ENCODE measurements around the gene GLYAT.

DNA sequence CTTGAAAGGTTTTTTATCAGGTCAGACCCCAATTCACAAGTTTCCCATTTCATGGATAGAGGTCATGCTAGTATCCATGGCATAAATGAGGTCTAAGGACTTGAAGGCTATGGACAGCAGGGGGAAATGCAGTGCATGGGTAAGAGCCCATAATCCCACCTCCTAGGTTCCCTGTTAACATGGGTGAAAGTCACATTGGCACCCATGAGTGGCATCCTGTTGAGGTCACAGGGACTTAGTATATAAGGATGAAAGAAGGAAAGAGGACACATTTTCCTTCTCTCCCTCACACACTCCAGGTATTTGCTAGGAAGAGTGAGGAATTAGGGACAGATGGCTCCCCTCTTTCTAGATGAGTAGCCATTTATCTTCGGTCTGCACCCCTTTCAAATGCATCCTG, 9.4 kb upstream of the GLYAT start:
- no peak for TF ChIP-seq CTCF (IDR thresholded peaks at IDR 0.05; ENCODE audit: low read depth, low read length, poor library complexity, severe bottlenecking)
- no peak for TF ChIP-seq EZH2phosphoT487 (IDR thresholded peaks at IDR 0.05; ENCODE audit: borderline replicate concordance, low read length)

Data from DOHH2 (cell line).